Measurements from ENCODE around the gene NR0B2. TPM values are rescaled to one million over a fixed set of nuclear protein-coding genes. Genes with fewer than 3 reads are reported as not detected.

NR0B2 gene
- total RNA-seq, 1 experiment from 2014 or later = not detected

DNA sequence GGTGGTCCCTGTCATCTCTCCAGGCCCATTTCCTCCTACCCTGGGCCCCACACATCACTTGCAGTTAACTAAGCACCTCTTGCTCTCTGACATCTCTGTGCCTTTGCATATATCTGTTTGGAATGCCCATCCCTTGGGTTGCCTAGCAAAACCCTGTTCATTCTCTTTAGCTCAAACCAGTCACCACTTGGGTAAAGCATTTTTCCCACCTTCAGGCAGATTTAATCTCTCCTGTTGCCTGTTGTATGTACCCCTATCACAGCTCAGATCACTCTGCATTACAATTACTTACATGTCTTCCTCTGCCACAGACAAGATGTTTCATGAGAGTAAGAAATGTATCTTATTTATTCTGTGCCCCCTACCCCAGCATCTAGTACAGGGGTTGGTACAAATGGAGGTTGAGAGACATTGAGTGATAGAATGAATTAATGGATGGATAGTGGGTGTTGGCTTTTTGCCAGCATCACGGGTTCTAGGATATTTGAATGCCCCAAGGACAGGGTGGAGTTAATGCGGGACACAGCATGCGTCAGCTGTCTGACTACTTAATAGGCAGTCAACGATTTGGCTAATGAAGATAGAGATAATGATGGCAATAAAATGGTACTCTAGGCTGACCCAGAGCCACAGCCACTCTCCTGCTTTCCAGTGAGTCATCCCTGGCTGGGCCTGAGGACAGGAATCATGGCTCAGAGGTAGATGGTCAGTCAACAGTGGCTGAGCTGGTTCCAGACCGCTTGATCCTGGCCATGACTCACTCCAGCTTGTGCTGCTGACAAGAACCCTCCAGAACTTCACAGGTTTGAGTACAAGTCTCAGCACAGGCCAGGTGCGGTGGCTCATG lies 6.5 kb downstream of the NR0B2 start:
- Histone ChIP-seq H3K79me2 (ENCODE audit: low read length) (no peaks in the 10 kb centered on the region), H3K4me2 (ENCODE audit: low read length) (no peak overlapping the region), H3K36me3 (ENCODE audit: low read depth, low read length) (no peaks in the 10 kb centered on the region), H3K9me3 (ENCODE audit: low read length) (no peaks in the 10 kb centered on the region), H3K27ac (ENCODE audit: low read length) (peak overlapping the region; percentile 65), H4K20me1 (ENCODE audit: low read length) (no peaks in the 10 kb centered on the region), H3K4me3 (ENCODE audit: low read length) (no peak overlapping the region), H2AFZ (ENCODE audit: low read length) (no peak overlapping the region), H3F3A (ENCODE audit: low read length, unreplicated experiment) (peaks cover 5% of the 10 kb centered on the region), H3K27me3 (ENCODE audit: low read length) (no peaks in the 10 kb centered on the region), H3K9me2 (replicated peaks; ENCODE audit: low read length) (no peaks in the 10 kb centered on the region), H3K4me1 (ENCODE audit: insufficient read depth, low read length) (peaks cover 15% of the 10 kb centered on the region), H3K9ac (ENCODE audit: low read length) (no peak overlapping the region)
- peak; percentile 100 for ATAC-seq
- intact Hi-C loops (cut with micrococcal nuclease) = loop anchor here (2.0 kb wide), 1 partner anchor 14 kb away; the partner anchor contains the start of gene NUDC
- BruUV-seq (replicated peaks) = no TSS peak
- ChIA-PET POLR2A (ENCODE audit: unreplicated experiment) (interaction anchor here (0.5 to 1.0 kb wide), 3 partner anchors 17 to 1880 kb away, joined by 3 to 7 read pairs (median 4); partner anchors contain the start of genes GPN2 and WASF2), CTCF (no interaction called here)
- TF ChIP-seq, protein P1, sequence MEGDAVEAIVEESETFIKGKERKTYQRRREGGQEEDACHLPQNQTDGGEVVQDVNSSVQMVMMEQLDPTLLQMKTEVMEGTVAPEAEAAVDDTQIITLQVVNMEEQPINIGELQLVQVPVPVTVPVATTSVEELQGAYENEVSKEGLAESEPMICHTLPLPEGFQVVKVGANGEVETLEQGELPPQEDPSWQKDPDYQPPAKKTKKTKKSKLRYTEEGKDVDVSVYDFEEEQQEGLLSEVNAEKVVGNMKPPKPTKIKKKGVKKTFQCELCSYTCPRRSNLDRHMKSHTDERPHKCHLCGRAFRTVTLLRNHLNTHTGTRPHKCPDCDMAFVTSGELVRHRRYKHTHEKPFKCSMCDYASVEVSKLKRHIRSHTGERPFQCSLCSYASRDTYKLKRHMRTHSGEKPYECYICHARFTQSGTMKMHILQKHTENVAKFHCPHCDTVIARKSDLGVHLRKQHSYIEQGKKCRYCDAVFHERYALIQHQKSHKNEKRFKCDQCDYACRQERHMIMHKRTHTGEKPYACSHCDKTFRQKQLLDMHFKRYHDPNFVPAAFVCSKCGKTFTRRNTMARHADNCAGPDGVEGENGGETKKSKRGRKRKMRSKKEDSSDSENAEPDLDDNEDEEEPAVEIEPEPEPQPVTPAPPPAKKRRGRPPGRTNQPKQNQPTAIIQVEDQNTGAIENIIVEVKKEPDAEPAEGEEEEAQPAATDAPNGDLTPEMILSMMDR (conservative IDR thresholded peaks at IDR 0.05; ENCODE audit: low read depth, low read length) = no peak
- TF ChIP-seq EZH2phosphoT487 (IDR thresholded peaks at IDR 0.05; ENCODE audit: borderline replicate concordance, low read length) (no peak), EZH2 (IDR thresholded peaks at IDR 0.05; ENCODE audit: low read length, unreplicated experiment) (no peak)
- DNase-seq = peak; percentile 96

DNA sequence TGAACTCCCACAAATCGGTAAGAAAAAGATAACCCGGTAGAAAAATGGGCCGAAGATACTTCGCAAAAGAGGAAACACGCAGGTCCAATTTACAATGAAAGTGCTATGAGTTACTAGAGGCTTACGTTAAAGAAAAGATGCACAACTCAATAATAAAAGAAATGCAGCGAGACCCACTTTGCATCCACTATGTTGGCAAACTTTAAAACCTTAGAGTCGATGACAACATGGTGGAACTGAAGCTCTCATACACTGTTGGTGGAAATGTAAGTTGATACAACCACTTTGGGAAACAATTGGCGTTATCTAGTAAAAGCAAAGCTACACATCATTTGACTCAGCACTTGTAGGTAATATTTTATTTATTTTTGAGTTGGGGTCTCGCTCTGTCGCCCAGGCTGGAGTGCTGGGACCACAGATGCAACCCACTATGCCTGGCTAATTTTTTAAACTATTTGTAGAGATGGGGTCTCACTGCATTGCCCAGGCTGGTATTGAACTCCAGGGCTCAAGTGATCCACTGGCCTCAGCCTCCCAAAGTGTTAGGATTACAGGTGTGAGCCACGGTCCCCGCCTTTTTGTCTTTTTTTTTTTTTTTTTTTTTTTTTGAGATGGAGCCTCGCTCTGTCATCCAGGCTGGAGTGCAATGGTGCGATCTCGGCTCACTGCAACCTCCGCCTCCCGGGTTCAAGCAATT lies 12.8 kb downstream of the NR0B2 start:
- Histone ChIP-seq H3K9me3 (ENCODE audit: low read length) (no peaks in the 10 kb centered on the region), H3K27me3 (ENCODE audit: low read length) (no peaks in the 10 kb centered on the region), H3K9ac (ENCODE audit: low read length) (peak overlapping the region; percentile 90), H2AFZ (ENCODE audit: low read length) (peak overlapping the region; percentile 82), H3K79me2 (ENCODE audit: low read length) (peaks cover 34% of the 10 kb centered on the region), H3K4me3 (ENCODE audit: low read length) (peak overlapping the region; percentile 89), H4K20me1 (ENCODE audit: low read length) (no peaks in the 10 kb centered on the region; the same call in 1 of the 2 replicates), H3F3A (ENCODE audit: low read length, unreplicated experiment) (no peaks in the 10 kb centered on the region), H3K4me1 (ENCODE audit: insufficient read depth, low read length) (peaks cover 13% of the 10 kb centered on the region), H3K9me2 (replicated peaks; ENCODE audit: low read length) (no peaks in the 10 kb centered on the region), H3K36me3 (ENCODE audit: low read depth, low read length) (peaks cover 3% of the 10 kb centered on the region; the same call in 1 of the 2 replicates), H3K4me2 (ENCODE audit: low read length) (peak overlapping the region; percentile 85), H3K27ac (ENCODE audit: low read length) (peak overlapping the region; percentile 64)
- CTCF ChIA-PET = interaction anchor here (0.6 kb wide), 1 partner anchor 192 kb away, joined by 4 read pairs; no protein-coding TSS in a partner anchor
- no TSS peak for BruUV-seq (replicated peaks)
- TF ChIP-seq EZH2 (IDR thresholded peaks at IDR 0.05; ENCODE audit: low read length, unreplicated experiment) (no peak), EZH2phosphoT487 (IDR thresholded peaks at IDR 0.05; ENCODE audit: borderline replicate concordance, low read length) (no peak)
- TF ChIP-seq, protein P1 (conservative IDR thresholded peaks at IDR 0.05; ENCODE audit: low read depth, low read length) = no peak
- ATAC-seq (no peak), DNase-seq (no peak)
- intact Hi-C loops (cut with micrococcal nuclease) = no loop called here
- POLR2A ChIA-PET (ENCODE audit: unreplicated experiment) = interaction anchor here (1.0 to 1.1 kb wide), 2 partner anchors 93 to 202 kb away, joined by 3 to 4 read pairs; no protein-coding TSS in a partner anchor
